ENCODE data around the gene SRP68. TPM values are rescaled to one million over a fixed set of nuclear protein-coding genes. Genes with fewer than 3 reads are reported as not detected.

SRP68 gene
- total and polyA plus RNA-seq, 9 of the 15 experiments (the other 6 are each of a cell fraction or from before 2014, with no cell fraction given): 29.4 to 92.6 (median 36.2) TPM

Small RNA genes lying within 50 kb of the gene (microRNA-seq; reads per million reads assigned to microRNA genes)
- 0.73 reads per million for gene MIR6868 (ENCODE audit: borderline microRNAs expressed)

Small RNA genes lying within 50 kb of the gene (small RNA-seq; reads per million reads assigned to genes)
- gene MIR6868: 0.18 reads per million

Other genes with a start within 250 kb of the SRP68 start
Only the 7 nearest of the 17 such genes appear.
- gene TEN1, start 93.3 kb downstream of the SRP68 start, total RNA-seq (2014; rRNA removed): 21.7 and 22.9 TPM in 2 replicates
- 3.3 and 4.5 TPM in 2 replicates for gene TEN1, start 93.3 kb downstream of the SRP68 start, total RNA-seq (2014; rRNA removed; fragmentation: Illumina TruSeq; extraction: Trizol)
- 11.9 and 12.2 TPM in 2 replicates for gene TEN1, start 93.3 kb downstream of the SRP68 start, total RNA-seq (2015; rRNA removed; fragmentation: Illumina TruSeq; extraction: Trizol)
- gene TEN1, start 93.3 kb downstream of the SRP68 start, total RNA-seq (2021): 14.2 and 14.6 TPM in 2 replicates
- gene TEN1, start 93.3 kb downstream of the SRP68 start, polyA plus RNA-seq (2011; rRNA removed): 10.1 and 13.0 TPM in 2 replicates
- 8.8 and 16.2 TPM in 2 replicates for gene TEN1, start 93.3 kb downstream of the SRP68 start, polyA plus RNA-seq (2014; fragmentation: Illumina TruSeq; extraction: Trizol)
- gene TEN1, start 93.3 kb downstream of the SRP68 start, polyA plus RNA-seq (2014; fragmentation: Nextera tagmentation; extraction: Ambion mirVana): 1 to 10 TPM; 1.3 to 3.3 TPM
- gene TEN1, start 93.3 kb downstream of the SRP68 start, polyA plus RNA-seq (2014; rRNA removed): 20.4 and 25.7 TPM in 2 replicates
- 1.3 and 6.0 TPM in 2 replicates for gene CDK3, start 71.7 kb downstream of the SRP68 start, total RNA-seq (2014; rRNA removed)
- 1.1 and 2.8 TPM in 2 replicates for gene CDK3, start 71.7 kb downstream of the SRP68 start, total RNA-seq (2014; rRNA removed; fragmentation: Illumina TruSeq; extraction: Trizol)
- 4.0 and 4.3 TPM in 2 replicates for gene CDK3, start 71.7 kb downstream of the SRP68 start, total RNA-seq (2015; rRNA removed; fragmentation: Illumina TruSeq; extraction: Trizol)
- 5.0 and 5.4 TPM in 2 replicates for gene CDK3, start 71.7 kb downstream of the SRP68 start, total RNA-seq (2021)
- gene CDK3, start 71.7 kb downstream of the SRP68 start, polyA plus RNA-seq (2011; rRNA removed): 5.7 and 8.0 TPM in 2 replicates
- 4.7 TPM in 2 replicates for gene CDK3, start 71.7 kb downstream of the SRP68 start, polyA plus RNA-seq (2014; fragmentation: Illumina TruSeq; extraction: Trizol)
- gene CDK3, start 71.7 kb downstream of the SRP68 start, polyA plus RNA-seq (2014; fragmentation: Nextera tagmentation; extraction: Ambion mirVana): under 1 TPM; 0.55 to 0.94 TPM
- 8.2 and 10.6 TPM in 2 replicates for gene CDK3, start 71.7 kb downstream of the SRP68 start, polyA plus RNA-seq (2014; rRNA removed)
- 0.04 and 0.18 TPM in 2 replicates for gene EVPL, start 45.2 kb downstream of the SRP68 start, total RNA-seq (2014; rRNA removed)
- not detected in 2 replicates for gene EVPL, start 45.2 kb downstream of the SRP68 start, total RNA-seq (2014; rRNA removed; fragmentation: Illumina TruSeq; extraction: Trizol)
- 0.18 TPM in 1 of 2 replicates, not detected in the other for gene EVPL, start 45.2 kb downstream of the SRP68 start, total RNA-seq (2015; rRNA removed; fragmentation: Illumina TruSeq; extraction: Trizol)
- 0.11 and 0.13 TPM in 2 replicates for gene EVPL, start 45.2 kb downstream of the SRP68 start, total RNA-seq (2021)
- gene EVPL, start 45.2 kb downstream of the SRP68 start, polyA plus RNA-seq (2011; rRNA removed): not detected in 2 replicates
- not detected in 2 replicates for gene EVPL, start 45.2 kb downstream of the SRP68 start, polyA plus RNA-seq (2014; fragmentation: Illumina TruSeq; extraction: Trizol)
- not detected for gene EVPL, start 45.2 kb downstream of the SRP68 start, polyA plus RNA-seq (2014; fragmentation: Nextera tagmentation; extraction: Ambion mirVana)
- gene EVPL, start 45.2 kb downstream of the SRP68 start, polyA plus RNA-seq (2014; rRNA removed): 0.08 TPM in 1 of 2 replicates, not detected in the other
- gene GALR2, start 2.3 kb upstream of the SRP68 start, total RNA-seq (2014; rRNA removed): not detected in 2 replicates
- gene GALR2, start 2.3 kb upstream of the SRP68 start, total RNA-seq (2014; rRNA removed; fragmentation: Illumina TruSeq; extraction: Trizol): not detected in 2 replicates
- not detected in 2 replicates for gene GALR2, start 2.3 kb upstream of the SRP68 start, total RNA-seq (2015; rRNA removed; fragmentation: Illumina TruSeq; extraction: Trizol)
- gene GALR2, start 2.3 kb upstream of the SRP68 start, total RNA-seq (2021): not detected in 2 replicates
- not detected in 2 replicates for gene GALR2, start 2.3 kb upstream of the SRP68 start, polyA plus RNA-seq (2011; rRNA removed)
- gene GALR2, start 2.3 kb upstream of the SRP68 start, polyA plus RNA-seq (2014; fragmentation: Illumina TruSeq; extraction: Trizol): not detected in 2 replicates
- gene GALR2, start 2.3 kb upstream of the SRP68 start, polyA plus RNA-seq (2014; fragmentation: Nextera tagmentation; extraction: Ambion mirVana): not detected
- 0.34 TPM in 1 of 2 replicates, not detected in the other for gene GALR2, start 2.3 kb upstream of the SRP68 start, polyA plus RNA-seq (2014; rRNA removed)
- gene ZACN, start 6.7 kb upstream of the SRP68 start, total RNA-seq (2014; rRNA removed): not detected in 2 replicates
- gene ZACN, start 6.7 kb upstream of the SRP68 start, total RNA-seq (2014; rRNA removed; fragmentation: Illumina TruSeq; extraction: Trizol): not detected in 2 replicates
- gene ZACN, start 6.7 kb upstream of the SRP68 start, total RNA-seq (2015; rRNA removed; fragmentation: Illumina TruSeq; extraction: Trizol): not detected in 2 replicates
- gene ZACN, start 6.7 kb upstream of the SRP68 start, total RNA-seq (2021): 0.07 TPM in 1 of 2 replicates, not detected in the other
- gene ZACN, start 6.7 kb upstream of the SRP68 start, polyA plus RNA-seq (2011; rRNA removed): not detected in 2 replicates
- not detected in 2 replicates for gene ZACN, start 6.7 kb upstream of the SRP68 start, polyA plus RNA-seq (2014; fragmentation: Illumina TruSeq; extraction: Trizol)
- not detected for gene ZACN, start 6.7 kb upstream of the SRP68 start, polyA plus RNA-seq (2014; fragmentation: Nextera tagmentation; extraction: Ambion mirVana)
- not detected in 2 replicates for gene ZACN, start 6.7 kb upstream of the SRP68 start, polyA plus RNA-seq (2014; rRNA removed)
- gene EXOC7, start 31.3 kb upstream of the SRP68 start, total RNA-seq (2014; rRNA removed): 35.0 and 35.5 TPM in 2 replicates
- 29.0 and 30.3 TPM in 2 replicates for gene EXOC7, start 31.3 kb upstream of the SRP68 start, total RNA-seq (2014; rRNA removed; fragmentation: Illumina TruSeq; extraction: Trizol)
- gene EXOC7, start 31.3 kb upstream of the SRP68 start, total RNA-seq (2015; rRNA removed; fragmentation: Illumina TruSeq; extraction: Trizol): 36.3 and 42.4 TPM in 2 replicates
- gene EXOC7, start 31.3 kb upstream of the SRP68 start, total RNA-seq (2021): 53.1 and 57.0 TPM in 2 replicates
- gene EXOC7, start 31.3 kb upstream of the SRP68 start, polyA plus RNA-seq (2011; rRNA removed): 36.5 and 37.1 TPM in 2 replicates
- 27.8 and 31.2 TPM in 2 replicates for gene EXOC7, start 31.3 kb upstream of the SRP68 start, polyA plus RNA-seq (2014; fragmentation: Illumina TruSeq; extraction: Trizol)
- gene EXOC7, start 31.3 kb upstream of the SRP68 start, polyA plus RNA-seq (2014; fragmentation: Nextera tagmentation; extraction: Ambion mirVana): 10 to 100 TPM; 18.6 to 20.2 TPM
- 30.5 and 36.2 TPM in 2 replicates for gene EXOC7, start 31.3 kb upstream of the SRP68 start, polyA plus RNA-seq (2014; rRNA removed)
- not detected in 2 replicates for gene FOXJ1, start 68.7 kb upstream of the SRP68 start, total RNA-seq (2014; rRNA removed)
- gene FOXJ1, start 68.7 kb upstream of the SRP68 start, total RNA-seq (2014; rRNA removed; fragmentation: Illumina TruSeq; extraction: Trizol): not detected in 2 replicates
- not detected in 2 replicates for gene FOXJ1, start 68.7 kb upstream of the SRP68 start, total RNA-seq (2015; rRNA removed; fragmentation: Illumina TruSeq; extraction: Trizol)
- 0.07 TPM in 2 replicates for gene FOXJ1, start 68.7 kb upstream of the SRP68 start, total RNA-seq (2021)
- gene FOXJ1, start 68.7 kb upstream of the SRP68 start, polyA plus RNA-seq (2011; rRNA removed): not detected in 2 replicates
- not detected in 2 replicates for gene FOXJ1, start 68.7 kb upstream of the SRP68 start, polyA plus RNA-seq (2014; fragmentation: Illumina TruSeq; extraction: Trizol)
- gene FOXJ1, start 68.7 kb upstream of the SRP68 start, polyA plus RNA-seq (2014; fragmentation: Nextera tagmentation; extraction: Ambion mirVana): not detected
- gene FOXJ1, start 68.7 kb upstream of the SRP68 start, polyA plus RNA-seq (2014; rRNA removed): not detected in 2 replicates